Parathyroid adenoma (tissue), 2 donors: ENCODE data around the gene PAQR5.

Experiments used
- H2AFZ ChIP-seq: fragments of 300-600 bp; sonication (generic); one replicate; pipeline ENCODE4 v1.7.0; 2017; ENCODE audit warnings: antibody characterized with exemption, mild to moderate bottlenecking
- H3K27ac ChIP-seq: fragments of 300-600 bp; sonication (generic); one replicate; pipeline ENCODE4 v1.7.0; 2017
- H3K27me3 ChIP-seq: fragments of 300-600 bp; sonication (generic); one replicate; pipeline ENCODE4 v1.7.0; 2017; ENCODE audit warnings: low read length; ENCODE audit not compliant: control insufficient read depth, insufficient read depth
- H3K36me3 ChIP-seq: fragments of 300-600 bp; sonication (generic); one replicate; pipeline ENCODE4 v1.7.0; 2017; ENCODE audit warnings: low read length; ENCODE audit not compliant: control insufficient read depth, insufficient read depth
- H3K4me1 ChIP-seq: fragments of 300-600 bp; sonication (generic); one replicate; pipeline ENCODE4 v1.7.0; 2017; ENCODE audit warnings: control low read depth
- H3K4me2 ChIP-seq: fragments of 300-600 bp; sonication (generic); one replicate; pipeline ENCODE4 v1.7.0; 2017; ENCODE audit warnings: low read length
- H3K4me3 ChIP-seq: fragments of 300-600 bp; sonication (generic); one replicate; pipeline ENCODE4 v1.7.0; 2017; ENCODE audit warnings: low read depth, low read length
- H3K79me2 ChIP-seq: fragments of 300-600 bp; sonication (generic); one replicate; pipeline ENCODE4 v1.7.0; 2017; ENCODE audit warnings: control low read depth
- H3K9ac ChIP-seq: fragments of 300-600 bp; sonication (generic); one replicate; pipeline ENCODE4 v1.7.0; 2017; ENCODE audit warnings: mild to moderate bottlenecking
- H3K9me3 ChIP-seq: fragments of 300-600 bp; sonication (generic); one replicate; pipeline ENCODE4 v1.7.0; 2017; ENCODE audit warnings: low read length; ENCODE audit not compliant: control insufficient read depth
- TF ChIP-seq, protein P1 (sequence below): fragments of 300-600 bp; sonication (generic); IDR thresholded peaks from one replicate; pipeline ENCODE4 v1.7.0; 2017; ENCODE audit warnings: antibody characterized with exemption, mild to moderate bottlenecking
- donor health status: primary hyperparathyroidism.

PAQR5 gene

DNA sequence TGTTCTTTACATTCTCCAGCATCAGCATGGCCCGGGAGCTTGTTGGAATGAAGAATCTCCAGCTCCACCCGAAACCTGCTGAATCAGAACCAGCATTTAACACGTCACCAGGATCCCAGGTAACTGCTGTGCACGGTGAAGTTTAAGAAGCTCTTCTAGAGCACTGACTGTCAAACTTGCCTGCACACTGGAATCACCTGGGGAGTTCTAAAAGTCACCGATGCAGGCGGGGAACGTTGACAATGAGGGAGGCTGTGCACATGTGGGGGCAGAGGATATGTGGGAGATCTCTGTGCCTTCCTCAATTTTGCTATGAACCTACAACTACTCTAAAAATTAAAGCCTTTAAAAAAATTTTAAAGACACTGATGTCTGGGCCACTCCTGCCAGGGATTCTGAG lies 19.1 kb upstream of the PAQR5 start:
- Histone ChIP-seq H3K9me3 (no peaks in the 10 kb centered on the region), H3K36me3 (no peaks in the 10 kb centered on the region), H2AFZ (no peak overlapping the region), H3K4me2 (no peak overlapping the region), H3K79me2 (no peaks in the 10 kb centered on the region), H3K27ac (no peak overlapping the region), H3K9ac (no peak overlapping the region), H3K4me3 (no peak overlapping the region), H3K4me1 (peaks cover 8% of the 10 kb centered on the region), H3K27me3 (no peaks in the 10 kb centered on the region)
- TF ChIP-seq, protein P1, sequence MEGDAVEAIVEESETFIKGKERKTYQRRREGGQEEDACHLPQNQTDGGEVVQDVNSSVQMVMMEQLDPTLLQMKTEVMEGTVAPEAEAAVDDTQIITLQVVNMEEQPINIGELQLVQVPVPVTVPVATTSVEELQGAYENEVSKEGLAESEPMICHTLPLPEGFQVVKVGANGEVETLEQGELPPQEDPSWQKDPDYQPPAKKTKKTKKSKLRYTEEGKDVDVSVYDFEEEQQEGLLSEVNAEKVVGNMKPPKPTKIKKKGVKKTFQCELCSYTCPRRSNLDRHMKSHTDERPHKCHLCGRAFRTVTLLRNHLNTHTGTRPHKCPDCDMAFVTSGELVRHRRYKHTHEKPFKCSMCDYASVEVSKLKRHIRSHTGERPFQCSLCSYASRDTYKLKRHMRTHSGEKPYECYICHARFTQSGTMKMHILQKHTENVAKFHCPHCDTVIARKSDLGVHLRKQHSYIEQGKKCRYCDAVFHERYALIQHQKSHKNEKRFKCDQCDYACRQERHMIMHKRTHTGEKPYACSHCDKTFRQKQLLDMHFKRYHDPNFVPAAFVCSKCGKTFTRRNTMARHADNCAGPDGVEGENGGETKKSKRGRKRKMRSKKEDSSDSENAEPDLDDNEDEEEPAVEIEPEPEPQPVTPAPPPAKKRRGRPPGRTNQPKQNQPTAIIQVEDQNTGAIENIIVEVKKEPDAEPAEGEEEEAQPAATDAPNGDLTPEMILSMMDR: no peak

DNA sequence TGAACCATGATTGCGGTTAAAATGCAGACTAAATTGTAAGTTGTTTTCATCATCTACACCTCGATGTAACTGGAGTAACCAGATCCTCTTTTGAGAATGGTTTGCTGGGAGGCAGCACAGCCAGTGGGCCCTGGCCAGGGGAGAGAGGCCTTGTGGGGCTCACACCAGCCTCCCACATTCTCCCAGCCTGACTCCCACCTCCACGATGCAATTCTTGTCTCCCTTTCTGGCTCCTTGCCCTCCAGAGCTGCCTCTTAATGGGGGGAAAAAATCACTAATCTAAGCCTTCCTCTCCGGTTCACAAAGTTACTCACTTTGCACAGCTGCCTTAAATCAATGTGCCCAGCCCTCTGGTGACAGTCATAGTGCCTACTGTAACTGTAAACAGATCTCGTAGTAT lies 17.9 kb upstream of the PAQR5 start:
- H3K36me3 ChIP-seq: no peaks in the 10 kb centered on the region
- no peak overlapping the region for H3K27ac ChIP-seq
- H2AFZ ChIP-seq: peak overlapping the region; percentile 38
- H3K9ac ChIP-seq: no peak overlapping the region
- no peak overlapping the region for H3K4me2 ChIP-seq
- no peak overlapping the region for H3K4me3 ChIP-seq
- H3K9me3 ChIP-seq: no peaks in the 10 kb centered on the region
- TF ChIP-seq, protein P1: no peak
- no peaks in the 10 kb centered on the region for H3K27me3 ChIP-seq
- H3K79me2 ChIP-seq: no peaks in the 10 kb centered on the region
- H3K4me1 ChIP-seq: peaks cover 2% of the 10 kb centered on the region

- H3K9me3 ChIP-seq: no peaks in the 10 kb centered on the region
These were observed 16.5 kb upstream of the PAQR5 start for GRCh38 chr15:69282104-69282743.

GRCh38 chr15:69285834-69286233 lies 12.9 kb upstream of the PAQR5 start:
- Histone ChIP-seq H3K4me2 (no peak overlapping the region), H3K4me3 (no peak overlapping the region), H3K4me1 (peaks cover 21% of the 10 kb centered on the region), H3K9ac (no peak overlapping the region), H3K79me2 (no peaks in the 10 kb centered on the region), H3K9me3 (no peaks in the 10 kb centered on the region), H3K27ac (no peak overlapping the region), H3K27me3 (no peaks in the 10 kb centered on the region), H2AFZ (no peak overlapping the region), H3K36me3 (no peaks in the 10 kb centered on the region)
- TF ChIP-seq, protein P1: no peak

More at GRCh38 chr15:69282104-69282743, 16.5 kb upstream of the PAQR5 start:
- H2AFZ ChIP-seq: no peak overlapping the region
- no peak overlapping the region for H3K9ac ChIP-seq
- H3K27ac ChIP-seq: no peak overlapping the region
- no peak overlapping the region for H3K4me3 ChIP-seq
- TF ChIP-seq, protein P1: no peak
- no peaks in the 10 kb centered on the region for H3K4me1 ChIP-seq
- no peaks in the 10 kb centered on the region for H3K36me3 ChIP-seq
- H3K4me2 ChIP-seq: no peak overlapping the region
- H3K79me2 ChIP-seq: no peaks in the 10 kb centered on the region
- H3K27me3 ChIP-seq: no peaks in the 10 kb centered on the region

- Histone ChIP-seq H3K9ac (no peak overlapping the region), H3K27me3 (no peaks in the 10 kb centered on the region), H3K36me3 (no peaks in the 10 kb centered on the region), H3K4me3 (no peak overlapping the region), H3K4me1 (peaks cover 21% of the 10 kb centered on the region), H2AFZ (peak overlapping the region; percentile 56), H3K9me3 (no peaks in the 10 kb centered on the region), H3K27ac (peak overlapping the region; percentile 63), H3K79me2 (no peaks in the 10 kb centered on the region), H3K4me2 (no peak overlapping the region)
- TF ChIP-seq, protein P1: no peak
These were observed 10.7 kb upstream of the PAQR5 start for GRCh38 chr15:69288011-69288410.
